AG09319 (cell line): ENCODE data around the gene H3-3A.

Source experiments
- DNase-seq: peaks from one replicate; pipeline ENCODE4 v3.0.0-alpha.2; 2010; ENCODE audit warnings: low read depth; ENCODE audit errors: extremely low read depth
- CTCF ChIP-seq: IDR thresholded peaks from 2 replicates; pipeline ENCODE4 v1.5.1; 2011; ENCODE audit warnings: low read depth, mild to moderate bottlenecking, inconsistent platforms, low read length, moderate library complexity

Gene H3-3A

GRCh38 chr1:226062558-226063223, at the start of gene H3-3A:
H3-3A (plus strand) TSS chr1:226062716; CDS start chr1:226064352, 1,636 bp downstream.
- peak; percentile 86 for DNase-seq
- no peak for TF ChIP-seq CTCF

DNA sequence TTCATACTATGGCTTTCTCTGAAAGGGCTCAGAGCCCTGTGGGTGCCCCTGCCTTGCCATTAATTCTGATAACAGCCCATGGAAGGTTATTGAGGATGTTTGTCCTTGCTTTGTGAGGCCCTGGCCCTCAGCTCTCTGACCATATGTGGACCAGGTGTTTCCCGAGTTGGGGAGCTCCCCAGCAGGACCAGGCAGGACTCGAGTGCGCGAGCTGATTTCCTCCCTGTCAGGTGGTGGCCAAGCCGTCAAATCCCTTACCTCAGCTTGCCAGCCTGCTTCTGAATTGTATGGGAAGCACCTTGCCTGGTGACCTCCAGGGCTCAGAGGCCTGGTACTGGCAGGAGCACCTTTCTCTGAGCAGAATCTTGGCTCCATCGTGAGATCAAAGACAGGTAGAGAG, 45.4 kb upstream of the H3-3A start:
- no peak for DNase-seq
- TF ChIP-seq CTCF: no peak

DNA sequence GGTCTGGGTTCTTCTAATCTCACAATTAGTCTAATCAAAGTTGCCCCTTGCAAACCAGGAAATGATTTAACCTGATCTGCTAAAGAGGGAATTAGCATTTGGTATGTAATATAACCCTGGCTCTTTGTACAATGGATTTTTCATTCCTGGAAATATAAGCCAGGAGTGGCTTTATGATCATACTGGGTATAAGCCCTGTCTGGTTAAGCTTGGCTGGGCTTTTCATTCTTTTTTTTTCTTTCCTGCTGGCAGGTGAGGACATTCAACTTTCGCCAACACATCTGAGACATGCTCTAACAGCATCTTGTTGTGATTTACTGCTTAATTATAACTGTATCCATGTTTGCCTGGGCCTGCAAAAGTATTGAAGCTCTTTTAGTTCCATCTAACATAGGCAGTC, 42.9 kb upstream of the H3-3A start:
- no peak for DNase-seq
- TF ChIP-seq CTCF: no peak

DNA sequence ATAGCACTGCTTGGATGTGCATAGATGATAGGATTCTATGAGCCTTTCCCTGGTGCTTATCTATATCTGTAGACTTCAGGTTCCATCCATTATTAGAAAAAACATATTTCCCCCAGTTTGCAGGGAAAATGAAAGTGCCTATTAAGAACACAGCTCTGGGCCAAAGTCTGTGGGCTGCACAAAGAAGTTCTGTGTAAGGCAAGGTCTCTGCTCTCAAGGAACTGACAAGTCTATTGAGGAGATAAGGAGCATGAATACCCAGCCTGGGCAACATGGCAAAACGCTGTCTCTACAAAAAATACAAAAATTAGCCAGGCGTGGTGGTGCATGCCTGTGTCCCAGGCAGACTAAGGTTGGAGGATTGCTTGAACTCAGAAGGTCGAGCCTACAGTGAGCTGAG, 41.1 kb upstream of the H3-3A start:
- no peak for DNase-seq

DNA sequence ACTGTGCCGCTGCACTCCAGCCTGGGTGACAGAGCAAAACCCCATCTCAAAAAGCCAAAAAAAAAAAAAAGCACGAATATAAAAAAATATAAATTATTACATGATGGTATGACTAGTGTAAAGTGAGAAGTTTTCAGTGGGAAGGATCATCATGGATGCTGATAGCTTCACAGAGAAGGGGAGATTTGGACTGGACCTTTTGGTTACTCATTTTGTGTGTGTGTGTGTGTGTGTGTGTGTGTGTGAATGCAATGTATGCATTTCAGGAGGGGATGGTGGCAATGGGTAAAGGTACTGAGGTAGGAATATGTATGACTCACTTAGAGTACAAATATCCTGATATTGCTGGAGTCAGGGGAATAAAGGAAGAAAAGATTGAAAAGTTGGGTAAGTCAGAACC, 40.7 kb upstream of the H3-3A start:
- TF ChIP-seq CTCF: no peak

More for the DNA sequence above, 41.1 kb upstream of the H3-3A start:
- no peak for TF ChIP-seq CTCF

GRCh38 chr1:226023735-226024134, 38.8 kb upstream of the H3-3A start:
- no peak for DNase-seq
- TF ChIP-seq CTCF: no peak

More for the DNA sequence above, 40.7 kb upstream of the H3-3A start:
- no peak for DNase-seq

GRCh38 chr1:226026833-226027232, 35.7 kb upstream of the H3-3A start:
- TF ChIP-seq CTCF: no peak
- DNase-seq: no peak
